ENCODE data around the gene TEX48. TPM values are rescaled to one million over a fixed set of nuclear protein-coding genes. Genes with fewer than 3 reads are reported as not detected.
A peak's percentile ranks its signal among the peaks of the same experiment; 100 is the strongest.

TEX48 gene, protein sequence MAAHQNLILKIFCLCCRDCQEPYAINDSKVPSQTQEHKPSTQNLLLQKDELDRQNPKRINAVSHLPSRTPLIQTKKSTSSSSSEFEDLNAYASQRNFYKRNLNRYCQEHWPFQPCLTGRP
- total RNA-seq, result not detected

GRCh38 chr9:114681594-114682332 lies at the start of gene TEX48:
Gene TEX48 (minus strand): TSS chr9:114682192. CDS start chr9:114671723, 10,469 bp downstream.
- no peaks in the 10 kb centered on the region for H3K9me3 ChIP-seq
- H3K27ac ChIP-seq, result no peak within 1 kb of the TSS
- H3K36me3 ChIP-seq, result no peaks in the 10 kb centered on the region
- DNase-seq, result peak; percentile 83
- peaks cover 0 to 8% (median 0%) of the 10 kb centered on the region in 4 donors for H3K4me1 ChIP-seq
- H3K27me3 ChIP-seq, result no peaks in the 10 kb centered on the region
- H3K4me3 ChIP-seq, result no peak within 1 kb of the TSS
- TF ChIP-seq EP300 (IDR thresholded peaks at IDR 0.05; ENCODE audit: low read depth), result no peak
- peak; percentile 48 to 77 (median 71) for TF ChIP-seq CTCF (IDR thresholded peaks at IDR 0.05)
- TF ChIP-seq POLR2A (IDR thresholded peaks at IDR 0.05), result no peak
- no peak for TF ChIP-seq POLR2AphosphoS5 (IDR thresholded peaks at IDR 0.05)
- WGBS, 2 donors (ENCODE audit: low coverage in 1 of 2), result 33 to 63% methylated on average over 3 to 8 of the region's 8 CpGs
- intact Hi-C loops (cut with DNase I; ENCODE audit: low total_unique reads) (loop anchor here (5.0 kb wide), 1 partner anchor 331 kb away; no protein-coding TSS in a partner anchor), in situ Hi-C loops (cut with MboI; ENCODE audit: low pct_ligation_motif_present in 1 of 4, low pct_unique_long_range_greater_than_20kb in 1 of 4, low sequenced_read_pairs in 3 of 4) (loop anchor here in 3 of 4 donors (10.0 to 25.0 kb wide), 3 partner anchors 53 to 831 kb away; no protein-coding TSS in a partner anchor)

GRCh38 chr9:114731701-114732100 lies 49.7 kb upstream of the TEX48 start:
- intact Hi-C loops (cut with DNase I; ENCODE audit: low total_unique reads), result no loop called here
- peaks cover 0 to 23% (median 9%) of the 10 kb centered on the region in 4 donors for H3K4me1 ChIP-seq
- 46 to 69% methylated on average over 1 of the region's 1 CpG for WGBS, 2 donors (ENCODE audit: low coverage in 1 of 2)
- H3K4me3 ChIP-seq, result no peak overlapping the region
- no peak for DNase-seq
- no peaks in the 10 kb centered on the region for H3K36me3 ChIP-seq
- TF ChIP-seq POLR2AphosphoS5 (IDR thresholded peaks at IDR 0.05), result no peak
- no peak for TF ChIP-seq CTCF (IDR thresholded peaks at IDR 0.05)
- TF ChIP-seq EP300 (IDR thresholded peaks at IDR 0.05; ENCODE audit: low read depth), result no peak
- no peak for TF ChIP-seq POLR2A (IDR thresholded peaks at IDR 0.05)
- no peaks in the 10 kb centered on the region for H3K9me3 ChIP-seq
- no peaks in the 10 kb centered on the region for H3K27me3 ChIP-seq
- peak overlapping the region; percentile 41 to 73 (median 60) for H3K27ac ChIP-seq
- in situ Hi-C loops (cut with MboI; ENCODE audit: low pct_ligation_motif_present in 1 of 4, low pct_unique_long_range_greater_than_20kb in 1 of 4, low sequenced_read_pairs in 3 of 4), result loop anchor here in 3 of 4 donors (5.0 to 10.0 kb wide), 4 partner anchors 47 to 793 kb away; partner anchors contain the start of gene TEX48 (in 1 of the 3)

GRCh38 chr9:114729706-114730105 lies 47.7 kb upstream of the TEX48 start:
- DNase-seq, result no peak
- WGBS, 2 donors (ENCODE audit: low coverage in 1 of 2), result 89 to 91% methylated on average over 5 of the region's 5 CpGs
- intact Hi-C loops (cut with DNase I; ENCODE audit: low total_unique reads) (no loop called here), in situ Hi-C loops (cut with MboI; ENCODE audit: low pct_ligation_motif_present in 1 of 4, low pct_unique_long_range_greater_than_20kb in 1 of 4, low sequenced_read_pairs in 3 of 4) (loop anchor here in 3 of 4 donors (5.0 to 10.0 kb wide), 4 partner anchors 45 to 795 kb away; partner anchors contain the start of gene TEX48 (in 1 of the 3))
- no peaks in the 10 kb centered on the region for H3K9me3 ChIP-seq
- H3K27me3 ChIP-seq, result no peaks in the 10 kb centered on the region
- TF ChIP-seq CTCF (IDR thresholded peaks at IDR 0.05) (no peak), POLR2AphosphoS5 (IDR thresholded peaks at IDR 0.05) (no peak), POLR2A (IDR thresholded peaks at IDR 0.05) (no peak), EP300 (IDR thresholded peaks at IDR 0.05; ENCODE audit: low read depth) (no peak)
- no peak overlapping the region for H3K27ac ChIP-seq
- H3K36me3 ChIP-seq, result no peaks in the 10 kb centered on the region
- H3K4me1 ChIP-seq, result peaks cover 0 to 14% (median 9%) of the 10 kb centered on the region in 4 donors
- no peak overlapping the region for H3K4me3 ChIP-seq

GRCh38 chr9:114725930-114726329 lies 43.9 kb upstream of the TEX48 start:
- no peak for TF ChIP-seq POLR2AphosphoS5 (IDR thresholded peaks at IDR 0.05)
- no peak for TF ChIP-seq EP300 (IDR thresholded peaks at IDR 0.05; ENCODE audit: low read depth)
- TF ChIP-seq POLR2A (IDR thresholded peaks at IDR 0.05), result no peak
- TF ChIP-seq CTCF (IDR thresholded peaks at IDR 0.05), result no peak
- Histone ChIP-seq H3K9me3 (no peaks in the 10 kb centered on the region), H3K4me1 (peaks cover 0 to 5% (median 0%) of the 10 kb centered on the region in 4 donors), H3K27me3 (no peaks in the 10 kb centered on the region), H3K36me3 (no peaks in the 10 kb centered on the region), H3K4me3 (no peak overlapping the region), H3K27ac (no peak overlapping the region)
- in situ Hi-C loops (cut with MboI; ENCODE audit: low pct_ligation_motif_present in 1 of 4, low pct_unique_long_range_greater_than_20kb in 1 of 4, low sequenced_read_pairs in 3 of 4), result no loop called here
- intact Hi-C loops (cut with DNase I; ENCODE audit: low total_unique reads), result no loop called here
- no peak for DNase-seq
- WGBS, 2 donors (ENCODE audit: low coverage in 1 of 2), result 74 to 81% methylated on average over 3 of the region's 3 CpGs

Measured in transverse colon (tissue), 4 donors.